Loucy (cell line): Measurements from ENCODE around the gene VPS52.

ENCODE experiments used
- EZH2phosphoT487 ChIP-seq: fragments of 200-600 bp; IDR thresholded peaks from 2 replicates; pipeline ENCODE4 v1.6.1; 2018; ENCODE audit warnings: antibody characterized with exemption, mild to moderate bottlenecking, moderate library complexity, borderline replicate concordance
- TF ChIP-seq, protein P1 (sequence below): fragments of 200-600 bp; sonication (generic); conservative IDR thresholded peaks from 2 replicates; pipeline ENCODE4 v1.5.1; 2014; ENCODE audit warnings: mild to moderate bottlenecking, antibody characterized with exemption, low read length

DNA sequence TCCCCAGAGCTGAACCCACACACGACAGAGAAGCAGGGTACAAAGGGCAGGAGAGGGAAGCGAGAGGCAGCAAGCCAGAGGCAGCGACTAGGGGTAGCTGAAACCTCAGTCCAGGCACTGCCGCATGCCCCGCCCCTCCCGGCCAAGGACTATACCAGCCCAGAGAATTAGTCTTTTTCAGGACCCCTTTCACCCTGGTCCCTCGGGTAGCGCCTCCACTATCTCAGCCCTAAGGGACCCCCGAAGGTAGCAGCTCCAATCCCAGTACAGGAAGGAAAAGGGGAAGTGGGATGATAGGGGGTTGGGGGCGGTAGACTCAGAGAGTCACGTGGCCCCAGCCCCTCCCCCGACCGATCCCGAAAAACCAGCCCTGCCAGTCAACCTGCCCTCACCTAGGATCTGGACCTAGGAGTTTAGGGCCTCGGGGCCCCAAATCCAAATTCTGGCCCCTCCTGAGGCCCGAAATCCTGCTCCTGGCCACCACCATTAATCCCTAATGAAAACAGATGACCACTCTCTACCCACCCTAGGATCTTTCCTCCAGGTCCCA is 25.8 kb upstream of the VPS52 start:
- TF ChIP-seq, protein P1, sequence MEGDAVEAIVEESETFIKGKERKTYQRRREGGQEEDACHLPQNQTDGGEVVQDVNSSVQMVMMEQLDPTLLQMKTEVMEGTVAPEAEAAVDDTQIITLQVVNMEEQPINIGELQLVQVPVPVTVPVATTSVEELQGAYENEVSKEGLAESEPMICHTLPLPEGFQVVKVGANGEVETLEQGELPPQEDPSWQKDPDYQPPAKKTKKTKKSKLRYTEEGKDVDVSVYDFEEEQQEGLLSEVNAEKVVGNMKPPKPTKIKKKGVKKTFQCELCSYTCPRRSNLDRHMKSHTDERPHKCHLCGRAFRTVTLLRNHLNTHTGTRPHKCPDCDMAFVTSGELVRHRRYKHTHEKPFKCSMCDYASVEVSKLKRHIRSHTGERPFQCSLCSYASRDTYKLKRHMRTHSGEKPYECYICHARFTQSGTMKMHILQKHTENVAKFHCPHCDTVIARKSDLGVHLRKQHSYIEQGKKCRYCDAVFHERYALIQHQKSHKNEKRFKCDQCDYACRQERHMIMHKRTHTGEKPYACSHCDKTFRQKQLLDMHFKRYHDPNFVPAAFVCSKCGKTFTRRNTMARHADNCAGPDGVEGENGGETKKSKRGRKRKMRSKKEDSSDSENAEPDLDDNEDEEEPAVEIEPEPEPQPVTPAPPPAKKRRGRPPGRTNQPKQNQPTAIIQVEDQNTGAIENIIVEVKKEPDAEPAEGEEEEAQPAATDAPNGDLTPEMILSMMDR: no peak
- TF ChIP-seq EZH2phosphoT487: no peak
